T-helper 22 cell (primary cell): Measurements from ENCODE around the gene SGCD.
"Not testable (repeated sequence)": the region's sequence is repeated elsewhere in the genome, so short reads cannot be mapped to it uniquely, and the experiment has no call there.

Experiments
- DNase-seq: peaks from one replicate; pipeline ENCODE4 v3.0.0-alpha.2; 2020; ENCODE audit warnings: low read depth

Gene SGCD

DNA sequence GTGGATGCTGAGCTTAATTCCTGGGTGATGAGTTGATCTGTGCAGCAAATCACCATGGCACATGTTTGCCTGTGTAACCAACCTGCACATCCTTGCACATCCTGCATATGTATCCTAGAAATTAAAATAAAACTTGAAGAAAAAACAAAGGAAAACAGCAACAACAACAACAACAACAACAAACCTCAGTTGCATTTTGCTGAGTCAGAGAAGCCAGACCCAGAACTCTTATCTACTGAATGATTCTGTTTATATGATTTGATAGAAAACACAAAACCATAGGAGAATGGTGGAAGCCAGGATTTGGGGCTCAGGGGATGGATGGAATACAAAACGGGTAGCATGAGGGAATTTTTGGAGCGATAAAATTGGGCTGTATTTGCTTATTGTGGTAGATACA, 307.3 kb downstream of the SGCD start:
- DNase-seq: no peak

DNA sequence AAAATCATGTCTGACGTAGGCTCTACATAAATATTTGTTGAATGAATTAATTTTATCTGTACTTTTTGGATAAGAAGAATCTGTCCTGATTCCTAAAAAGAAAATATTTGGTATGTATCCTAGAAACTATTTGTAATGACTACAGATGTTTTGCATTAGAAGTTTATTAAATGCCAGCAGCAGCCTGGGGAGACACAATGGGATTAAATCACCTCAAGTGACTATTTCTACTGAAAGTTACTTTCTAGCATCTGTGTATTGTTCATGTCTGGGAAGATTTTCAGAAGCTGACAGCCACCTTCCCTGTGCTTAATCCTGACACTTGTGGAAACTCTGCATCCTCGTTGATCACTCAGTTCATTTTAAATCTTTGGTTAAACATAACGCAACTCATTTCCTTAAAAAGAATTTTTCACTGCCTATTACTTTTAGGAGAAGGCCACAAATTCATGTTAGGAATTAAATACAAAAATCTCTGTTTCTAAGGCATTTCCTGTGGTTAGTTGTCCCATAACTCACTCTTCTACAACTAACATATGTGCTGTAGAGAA, 313.8 kb downstream of the SGCD start:
- DNase-seq: no peak

DNA sequence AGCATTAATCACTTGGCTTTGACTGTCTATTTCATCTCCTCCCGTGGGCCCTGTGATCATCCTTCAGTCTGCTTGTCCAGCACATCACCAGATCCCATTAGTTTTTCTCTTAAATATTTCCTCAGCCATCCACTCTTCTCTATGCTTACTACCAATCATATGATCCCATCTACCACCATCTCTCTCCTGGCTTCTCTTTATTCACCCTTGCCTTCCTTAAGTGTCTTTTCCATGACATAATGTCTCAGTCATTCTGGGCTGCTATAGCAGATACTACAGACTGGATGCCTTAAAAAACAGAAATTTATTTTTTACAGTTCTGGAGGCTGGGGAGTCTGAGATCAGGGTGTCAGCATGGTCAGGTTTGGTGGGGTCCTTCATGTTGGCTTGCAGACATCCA, 314.7 kb downstream of the SGCD start:
- no peak for DNase-seq

DNA sequence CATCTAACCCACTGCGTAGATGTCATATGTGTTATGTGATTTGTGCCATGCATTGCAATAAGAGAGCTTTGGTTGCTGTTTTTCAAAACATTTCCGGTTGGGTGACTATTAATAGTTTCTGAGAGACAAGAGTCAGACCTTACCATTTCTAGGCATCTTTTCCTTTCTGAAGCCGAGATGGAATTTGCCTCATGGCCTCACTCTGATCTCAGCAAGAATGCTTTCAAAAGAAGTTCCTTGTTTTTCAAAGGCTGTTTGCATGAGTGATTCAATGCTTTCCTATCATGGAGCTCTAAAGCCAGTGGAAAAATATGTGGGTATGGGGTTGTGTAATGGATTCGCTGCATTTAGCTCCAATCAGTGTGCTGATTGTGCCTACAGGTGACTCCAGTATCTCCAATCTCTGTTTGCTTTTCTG, 320.1 kb downstream of the SGCD start:
- no peak for DNase-seq

DNA sequence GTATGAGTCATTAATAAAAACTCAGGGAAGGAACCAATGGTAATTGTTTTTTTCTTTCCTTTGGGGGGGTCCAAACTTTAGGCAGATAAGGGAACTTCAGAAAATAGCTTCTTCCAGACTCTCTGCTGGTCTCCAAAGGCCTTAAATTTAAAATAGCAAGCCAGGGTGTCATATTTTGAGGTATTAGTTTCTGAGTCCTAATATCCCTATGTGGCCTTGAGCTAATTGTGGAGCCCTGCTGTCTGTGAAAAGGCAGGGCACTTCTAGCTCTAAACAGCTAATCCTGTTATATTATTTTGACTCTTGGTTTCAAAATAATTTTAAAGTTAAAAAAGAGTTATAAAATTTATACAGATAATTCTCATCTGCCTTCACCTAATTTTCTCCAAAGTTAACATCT, 327.5 kb downstream of the SGCD start:
- no peak for DNase-seq

DNA sequence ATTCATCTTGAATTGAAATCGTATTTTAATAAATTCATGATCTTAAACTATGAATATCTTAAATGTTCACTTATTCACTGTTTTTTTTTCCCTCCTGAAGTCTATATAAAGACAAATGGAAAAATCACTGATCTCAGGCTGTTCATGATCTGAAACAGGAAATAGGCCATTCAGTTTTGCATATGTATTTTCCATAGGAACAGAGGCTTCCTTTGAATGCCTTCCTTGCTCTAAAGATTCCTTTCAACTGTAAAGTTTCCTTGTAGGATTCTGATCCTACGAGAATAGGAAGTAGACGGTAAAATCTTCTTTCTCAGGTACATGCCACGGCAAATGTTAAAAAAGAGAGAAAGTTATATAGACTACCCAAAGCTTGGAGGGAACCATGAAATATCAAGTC, 328.8 kb downstream of the SGCD start:
- DNase-seq: no peak

DNA sequence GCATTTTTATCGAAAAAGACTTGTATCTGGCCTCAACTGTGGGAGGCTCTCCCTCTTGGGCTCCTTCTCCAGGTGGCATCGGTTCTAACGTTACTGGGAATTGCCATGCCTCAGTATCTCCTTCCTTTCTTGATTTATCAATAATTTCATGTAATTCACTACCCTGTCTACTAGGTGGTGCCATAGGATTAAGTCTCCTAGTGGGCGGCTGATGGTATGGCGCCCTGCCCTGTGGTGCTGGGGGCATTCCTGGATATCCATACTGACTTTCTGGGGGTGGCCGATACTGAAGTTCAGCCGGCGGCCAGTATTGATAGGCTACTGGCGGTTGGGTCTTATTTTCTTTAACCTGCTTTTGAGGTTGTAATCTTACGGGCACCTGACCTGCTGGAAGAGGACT, 337.9 kb downstream of the SGCD start:
- not testable (repeated sequence) for DNase-seq

DNA sequence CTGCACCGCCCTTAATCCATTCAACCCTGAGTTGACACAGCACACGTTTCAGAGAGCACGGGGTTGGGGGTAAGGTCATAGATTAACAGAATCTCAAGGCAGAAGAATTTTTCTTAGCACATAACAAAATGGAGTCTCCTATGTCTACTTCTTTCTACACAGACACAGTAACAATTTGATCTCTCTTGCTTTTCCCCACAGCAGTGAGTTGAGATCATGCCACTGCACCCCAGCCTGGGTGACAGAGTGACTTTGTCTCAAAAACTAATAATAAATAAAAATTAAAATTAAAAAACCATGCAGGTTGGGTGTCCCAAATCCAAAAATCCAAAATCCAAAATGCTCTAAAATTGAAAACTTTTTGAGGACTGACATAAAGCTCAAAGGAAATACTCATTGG, 339.7 kb downstream of the SGCD start:
- not testable (repeated sequence) for DNase-seq

DNA sequence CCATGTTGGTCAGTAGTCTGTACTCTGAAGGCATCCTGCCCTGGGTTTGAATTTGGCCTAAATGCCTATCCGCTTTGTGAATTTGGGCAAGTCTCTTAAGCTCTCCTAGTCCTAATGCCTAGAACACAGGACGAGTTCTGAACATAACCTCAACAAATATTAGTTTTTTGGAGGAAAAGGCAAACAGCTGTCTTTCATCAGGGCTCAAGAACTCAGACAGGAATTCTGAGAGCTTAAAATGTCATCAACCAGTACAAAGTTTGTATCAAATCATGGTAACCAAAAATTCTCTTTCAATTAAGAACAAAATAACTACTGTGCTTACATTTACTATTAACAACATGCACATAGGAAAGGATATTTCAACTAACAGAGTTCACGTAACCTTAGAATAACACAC, 340.7 kb downstream of the SGCD start:
- no peak for DNase-seq

DNA sequence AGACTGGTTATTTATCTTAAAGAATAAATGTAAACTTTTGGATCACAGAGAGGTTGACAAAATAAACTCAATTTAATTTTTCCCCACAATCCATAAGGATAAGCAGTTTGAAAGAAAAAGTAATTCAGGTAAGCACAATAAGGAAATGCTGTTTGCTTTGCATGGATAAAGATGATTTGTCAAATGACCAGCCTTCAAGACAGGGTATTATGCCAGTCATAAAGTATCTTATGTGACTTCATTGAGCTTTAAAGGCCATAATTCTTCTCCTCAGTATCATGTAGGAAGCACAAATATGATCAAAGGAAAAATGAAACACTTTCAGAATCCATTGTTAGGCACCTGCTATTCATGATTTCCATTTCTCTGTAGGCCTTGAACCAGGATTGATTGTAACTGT, 342.5 kb downstream of the SGCD start:
- no peak for DNase-seq

DNA sequence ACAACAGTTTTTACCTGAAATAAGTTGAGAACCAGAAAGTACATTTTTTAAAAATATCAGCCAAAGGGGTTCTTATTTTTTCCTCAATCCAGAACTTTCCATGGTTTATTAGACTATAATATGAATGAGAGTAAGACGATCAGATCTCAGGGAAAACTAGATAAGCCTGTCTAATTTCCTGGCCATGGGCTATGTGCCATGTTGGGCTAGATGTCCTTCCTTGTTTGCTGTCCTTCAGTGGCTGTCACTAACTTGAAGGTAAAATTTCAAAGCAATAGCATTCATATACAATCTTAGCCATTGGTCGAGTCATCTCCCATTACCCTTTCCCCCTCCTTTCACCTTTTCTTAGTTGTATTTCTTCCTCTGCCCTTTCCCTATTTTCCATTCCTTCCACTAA, 343.7 kb downstream of the SGCD start:
- no peak for DNase-seq

DNA sequence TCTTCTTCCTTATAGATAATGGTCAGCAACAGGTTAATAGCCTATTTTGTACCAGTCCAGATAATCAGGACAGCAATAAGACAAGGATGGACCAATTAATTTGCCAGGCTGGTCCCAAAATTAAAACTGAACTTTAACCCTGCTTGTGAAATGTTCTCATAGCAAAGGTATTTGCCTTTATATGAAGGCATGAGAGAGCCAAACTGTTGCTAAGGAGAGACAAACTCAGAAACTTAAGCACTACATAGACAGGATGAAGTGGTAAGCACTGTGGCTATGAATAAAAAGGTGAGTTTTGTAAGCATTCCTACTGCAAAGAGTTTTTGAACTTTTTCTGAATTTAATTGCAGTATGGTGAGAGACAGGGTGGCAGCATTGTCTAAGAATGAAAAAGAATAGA, 348.4 kb downstream of the SGCD start:
- DNase-seq: no peak

DNA sequence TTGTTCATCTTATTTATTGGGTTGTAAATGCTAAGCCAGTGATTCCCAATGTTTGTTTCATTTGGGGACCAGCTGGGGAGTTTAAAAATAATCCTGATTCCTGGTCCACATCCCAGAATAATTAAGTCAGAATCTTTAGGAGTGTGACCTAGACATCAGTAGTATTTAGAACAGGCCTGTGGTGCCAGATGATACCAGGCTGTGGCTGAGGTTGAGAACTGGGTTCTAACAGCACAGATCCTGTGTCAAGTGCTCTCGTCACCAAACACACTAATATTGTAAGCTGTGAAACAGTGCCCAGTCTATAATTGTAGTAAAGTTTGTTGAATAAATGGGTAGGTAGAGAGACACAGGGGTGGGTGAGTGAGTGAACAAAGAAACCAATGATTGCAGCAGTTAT, 351.0 kb downstream of the SGCD start:
- no peak for DNase-seq

DNA sequence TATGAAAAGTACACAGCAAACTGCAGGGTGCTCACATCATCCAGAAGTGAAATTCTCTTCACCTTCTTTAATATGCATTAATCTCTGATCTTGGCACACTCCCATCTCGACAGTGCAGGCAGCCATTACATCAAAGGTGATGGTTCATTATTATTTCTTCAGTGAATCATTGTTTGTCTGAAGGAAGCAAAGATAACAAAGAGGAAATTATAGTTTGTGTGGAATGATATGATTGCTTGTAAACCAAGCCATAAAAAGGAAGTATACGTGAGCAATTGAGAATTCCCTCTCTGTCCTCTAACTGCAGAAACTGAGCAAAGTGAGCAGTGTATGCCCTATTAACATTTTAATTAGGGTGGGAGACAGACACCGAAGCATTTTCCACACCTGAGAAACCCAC, 351.5 kb downstream of the SGCD start:
- DNase-seq: no peak

DNA sequence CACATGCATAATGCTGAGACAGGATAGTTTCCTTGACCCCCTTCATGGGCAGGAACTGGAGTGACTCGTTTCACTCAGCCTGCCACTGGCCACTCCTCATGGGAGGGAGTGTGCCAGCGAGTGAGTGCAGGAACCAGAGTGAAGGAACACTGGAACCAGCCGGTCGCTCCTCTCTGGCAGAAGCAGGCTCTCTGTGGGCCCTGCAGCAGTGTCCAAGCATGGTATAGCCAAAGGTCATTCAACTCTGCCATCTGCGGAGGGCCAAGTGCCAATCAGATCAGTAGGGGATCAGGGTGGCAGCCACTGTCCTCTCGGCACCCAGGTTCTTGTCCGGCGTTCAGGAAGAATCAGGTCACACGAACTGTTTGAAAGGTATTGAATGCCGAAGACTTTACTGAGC, 353.9 kb downstream of the SGCD start:
- no peak for DNase-seq

DNA sequence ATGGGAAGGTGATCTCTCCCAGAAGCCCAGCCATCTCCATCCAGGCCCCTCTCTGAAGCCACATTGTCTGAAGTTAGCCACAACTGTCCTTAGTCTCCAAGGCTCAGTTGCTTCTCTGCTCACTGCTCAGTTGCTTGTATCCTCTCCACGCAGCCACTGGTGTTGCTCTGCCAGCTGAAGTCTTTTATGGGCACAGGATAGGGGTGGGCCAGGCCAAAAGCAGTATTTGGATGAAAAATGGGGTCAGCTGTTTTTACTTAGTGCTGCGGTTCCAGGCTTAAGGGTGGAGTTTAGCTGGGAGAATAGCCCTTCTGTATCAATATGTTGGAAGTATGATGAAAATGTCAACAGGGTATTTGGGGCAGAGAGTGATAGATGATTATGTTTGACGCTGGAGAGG, 354.3 kb downstream of the SGCD start:
- no peak for DNase-seq

DNA sequence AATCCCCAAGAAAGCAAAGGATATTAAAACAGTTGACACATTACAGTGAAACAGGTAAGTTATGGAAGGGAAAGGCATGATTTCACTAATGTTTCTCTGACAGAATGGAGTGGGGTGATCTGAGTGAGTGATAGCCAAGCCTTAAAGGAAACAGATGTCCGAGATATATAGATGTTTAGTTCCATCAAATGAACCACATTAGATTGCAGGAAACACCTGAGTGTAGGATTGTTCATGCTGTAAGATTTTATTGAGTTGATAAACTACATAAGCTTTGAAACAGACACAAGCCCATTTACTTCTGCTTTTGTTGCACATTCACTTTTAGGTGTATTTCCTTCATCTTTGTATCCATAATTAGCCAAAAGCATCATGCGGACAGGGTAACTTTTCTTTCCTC, 356.0 kb downstream of the SGCD start:
- DNase-seq: no peak

DNA sequence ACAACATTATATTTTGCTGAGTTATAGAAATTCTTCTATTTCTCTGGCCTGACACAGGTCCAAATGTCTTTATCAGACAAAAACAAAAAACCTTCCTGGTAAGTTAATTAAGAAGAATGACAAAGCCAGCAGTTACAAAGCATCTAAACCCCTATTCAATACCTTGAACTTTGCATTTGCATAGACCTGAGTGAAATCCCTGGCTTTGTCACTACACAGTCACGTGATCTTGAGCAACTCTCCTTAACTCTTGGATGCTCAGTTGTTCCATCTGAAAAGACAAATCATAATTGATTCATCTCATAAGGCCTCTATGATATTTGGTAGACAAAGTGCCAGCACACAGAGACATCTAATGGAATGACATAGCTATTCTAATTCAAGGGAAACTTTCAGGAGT, 356.5 kb downstream of the SGCD start:
- DNase-seq: no peak

DNA sequence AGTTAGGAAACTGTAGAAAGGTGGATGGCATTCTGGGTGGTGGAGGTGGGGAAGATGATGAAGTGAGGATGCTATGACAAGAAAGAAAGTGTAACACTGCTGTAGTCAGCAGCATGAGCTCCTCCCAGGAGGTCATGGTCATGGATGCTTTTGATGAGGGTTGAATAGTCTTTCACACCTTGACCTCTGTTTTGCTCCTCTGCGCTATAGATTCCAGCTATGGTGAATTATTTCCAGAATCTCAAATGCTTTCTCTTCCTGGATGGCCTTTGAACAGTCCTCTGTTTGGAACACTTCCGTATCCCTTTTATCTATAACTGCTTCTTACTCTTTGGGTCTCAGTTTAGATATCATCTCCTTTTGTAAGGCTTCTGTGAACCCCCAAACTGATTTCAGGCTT, 357.3 kb downstream of the SGCD start:
- no peak for DNase-seq

DNA sequence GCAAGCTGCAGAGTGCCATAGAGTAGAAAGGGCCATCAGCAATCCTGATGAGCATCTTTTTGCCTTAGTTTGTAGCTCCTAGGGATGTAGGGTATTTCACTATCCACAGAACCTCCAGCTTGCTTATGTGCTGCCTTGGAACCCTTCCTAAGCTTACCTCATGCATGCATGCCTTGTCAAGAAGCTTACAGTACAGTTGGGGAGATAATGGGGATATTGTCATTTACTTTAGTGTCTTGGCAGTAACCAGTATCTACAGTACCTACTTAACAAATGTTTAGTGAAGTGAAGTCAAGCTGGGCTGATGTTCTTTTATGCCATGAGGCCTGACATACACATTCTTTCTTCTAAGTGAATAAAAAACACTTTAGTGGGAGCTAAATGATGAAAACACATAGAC, 358.5 kb downstream of the SGCD start:
- no peak for DNase-seq

DNA sequence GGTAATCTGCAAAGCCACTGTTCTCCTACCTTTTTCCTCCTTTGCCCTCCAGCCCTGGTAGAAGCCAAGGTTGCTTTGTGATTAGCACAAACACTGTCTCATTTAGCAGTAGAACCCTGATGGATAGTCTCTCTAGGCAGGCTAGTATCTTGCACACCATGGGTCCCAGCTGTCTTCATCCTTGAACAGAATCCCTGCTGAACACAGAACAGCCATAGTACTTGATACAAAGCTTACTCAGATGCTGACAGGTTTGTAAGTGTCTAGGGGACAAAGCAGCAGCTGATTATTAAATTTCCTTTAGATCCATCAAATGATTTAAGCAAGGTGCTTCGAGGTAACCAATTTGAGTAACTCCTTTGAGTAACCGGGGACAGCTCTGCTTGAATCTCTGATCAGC, 359.4 kb downstream of the SGCD start:
- DNase-seq: no peak

DNA sequence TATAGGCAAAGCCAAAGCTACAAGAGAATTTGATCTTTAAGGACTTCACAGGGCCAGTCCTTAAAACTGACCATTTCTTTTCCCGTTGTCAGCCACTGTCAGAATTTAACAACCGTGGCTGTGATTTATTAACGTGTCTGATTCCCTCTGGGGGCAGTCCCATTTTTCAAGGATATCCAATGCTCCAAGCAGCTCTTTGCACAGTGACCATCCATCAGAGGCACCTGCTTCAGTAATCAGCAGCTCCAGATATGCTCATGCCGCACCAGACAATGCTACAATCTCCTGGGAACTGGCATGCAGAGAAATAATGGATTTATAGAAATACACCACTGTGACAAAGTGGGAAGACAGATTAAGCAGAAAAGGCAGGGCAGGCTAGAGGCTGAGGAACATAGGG, 359.8 kb downstream of the SGCD start:
- DNase-seq: no peak

DNA sequence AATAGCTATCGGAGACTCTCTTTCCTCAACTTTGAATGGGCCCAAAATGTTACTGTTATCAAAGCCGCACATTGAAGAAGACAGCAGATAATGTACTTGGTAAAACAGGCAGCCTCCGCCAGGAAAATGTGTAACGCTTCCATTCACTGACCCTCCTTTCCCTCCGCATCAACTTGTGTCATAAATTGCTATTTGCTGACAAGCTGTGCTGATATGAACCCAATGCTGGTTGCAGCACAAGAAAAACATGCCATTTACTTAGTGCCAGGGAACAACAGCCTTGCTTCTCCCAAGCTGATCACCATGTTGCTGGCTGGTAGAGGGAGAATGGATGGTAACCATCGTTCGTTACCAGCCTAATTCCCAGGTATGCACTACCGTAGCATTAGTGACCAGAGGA, 360.6 kb downstream of the SGCD start:
- no peak for DNase-seq

DNA sequence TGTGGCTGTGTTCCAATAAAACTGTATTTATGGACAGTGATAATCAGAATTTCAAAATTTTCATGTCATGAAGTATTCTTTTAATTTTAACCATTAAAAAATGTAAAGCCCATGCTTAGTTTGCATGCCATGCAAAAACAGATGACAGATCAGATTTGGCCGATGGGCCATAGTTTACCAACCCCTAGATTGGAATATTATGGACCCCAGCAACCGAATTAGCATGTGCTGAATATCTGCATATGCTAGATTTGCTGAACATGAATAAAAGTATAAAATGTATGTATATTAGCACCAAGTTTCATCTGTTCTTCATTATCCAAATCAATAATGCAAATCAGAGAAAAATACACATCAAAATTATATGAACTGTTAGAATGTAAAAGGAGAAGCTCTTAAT, 364.6 kb downstream of the SGCD start:
- DNase-seq: no peak

DNA sequence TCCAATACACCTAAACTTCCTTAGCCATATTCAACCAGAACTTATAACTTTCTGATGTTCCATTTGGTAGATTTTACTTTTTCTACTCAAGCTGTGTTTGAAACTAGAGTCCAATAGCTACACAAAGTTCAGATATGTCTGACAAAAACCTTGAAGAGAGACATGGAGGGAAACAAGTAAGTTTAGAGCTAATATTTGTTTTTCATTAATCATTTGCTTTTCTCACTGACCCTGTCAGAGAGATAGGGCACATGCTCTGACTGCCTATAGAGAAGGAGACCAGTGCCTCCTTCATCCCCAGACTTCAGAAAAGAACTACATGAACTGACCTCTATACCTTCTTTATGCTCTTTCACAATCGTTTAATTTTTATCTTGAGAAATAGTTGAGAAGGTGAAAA, 366.1 kb downstream of the SGCD start:
- DNase-seq: no peak
